HepG2 (cell line): ENCODE results near the gene GATB. TPM values are rescaled to one million over a fixed set of nuclear protein-coding genes. Genes with fewer than 3 reads are reported as not detected.

Experiments
- ATAC-seq: fragments of 200-7000 bp; cut with Tn5 transposase; 3 replicates; pipeline ENCODE4 v1.9.1; 2020; ENCODE audit warnings: mild to moderate bottlenecking, moderate library complexity
- BruUV-seq: library from RNA; stranded (reverse); fragments of 400-500 nt; replicated peaks from 2 replicates; lab custom pipeline; 2021; lab: Mats Ljungman, UMichigan
- CTCF ChIA-PET: fragments of 300-600 bp; formaldehyde crosslinking; extraction: SDS; loops from one replicate; lab custom pipeline; 2021; ENCODE audit warnings: low total read pairs, inconsistent platforms, low intra/inter-chr PET ratio; lab: Yijun Ruan, JAX
- POLR2A ChIA-PET: fragments of 350-600 bp; sonication (Branson Sonifier 250); formaldehyde crosslinking; loops from one replicate; lab custom pipeline; 2020; ENCODE audit warnings: antibody characterized with exemption, inconsistent platforms; lab: Yijun Ruan, JAX
- DNase-seq: peaks from one replicate; pipeline ENCODE4 v3.0.0-alpha.2; 2015; ENCODE audit warnings: low spot score
- FAIRE-seq: peaks from 3 replicates; lab custom pipeline; 2011; peaks lifted over from hg19 to GRCh38; lab: Jason Lieb, UNC
- H2AFZ ChIP-seq: one replicate; pipeline ENCODE4 v1.6.1; 2011; ENCODE audit warnings: low read length, inconsistent platforms
- H3K27ac ChIP-seq: fragments of 300-600 bp; 3 replicates; pipeline ENCODE4 v1.8.0; 2011; ENCODE audit warnings: mixed run types, mild to moderate bottlenecking, mixed read lengths, low read length, inconsistent platforms; ENCODE audit not compliant: insufficient read depth; ENCODE audit errors: extremely low read length
- H3K27me3 ChIP-seq, 2 experiments: fragments of 200-600 bp in 1 of 2; 2 replicates in 1 of 2; 3 replicates in 1 of 2; pipeline versions ENCODE4 v1.6.0 to v1.8.0; 2011; ENCODE audit warnings: low read length in 2 of 2, mild to moderate bottlenecking in 2 of 2, moderate library complexity in 2 of 2, inconsistent platforms in 1 of 2; ENCODE audit not compliant: insufficient read depth in 2 of 2, control insufficient read depth in 1 of 2
- H3K36me3 ChIP-seq, 2 experiments: fragments of 200-600 bp in 1 of 2; replicated peaks in 1 of 2; 2 replicates in 1 of 2; 3 replicates in 1 of 2; pipeline versions ENCODE4 v1.5.1 to v1.8.0; 2011; ENCODE audit warnings: low read length in 2 of 2, inconsistent platforms in 1 of 2; ENCODE audit not compliant: insufficient read depth in 2 of 2, control insufficient read depth in 1 of 2
- H3K4me1 ChIP-seq: 2 replicates; pipeline ENCODE4 v1.5.1; 2012; ENCODE audit warnings: low read length, inconsistent platforms; ENCODE audit not compliant: insufficient read depth
- H3K4me2 ChIP-seq: 2 replicates; pipeline ENCODE4 v1.6.0; 2011; ENCODE audit warnings: low read depth, low read length, inconsistent platforms
- H3K4me3 ChIP-seq, 3 experiments: fragments of 200-600 bp in 1 of 3; sonication (generic), shearing (Covaris generic) in 1 of 3; replicated peaks in 1 of 3; 2 replicates each; pipeline ENCODE4 v1.5.1; 2011 to 2016; ENCODE audit warnings: low read length in 3 of 3, inconsistent platforms in 2 of 3, low read depth in 2 of 3, mild to moderate bottlenecking in 2 of 3, control low read depth in 1 of 3, mixed read lengths in 1 of 3; ENCODE audit not compliant: insufficient read depth in 1 of 3
- H3K79me2 ChIP-seq: one replicate; pipeline ENCODE4 v1.6.1; 2011; ENCODE audit warnings: low read length, inconsistent platforms; ENCODE audit not compliant: insufficient read depth
- H3K9ac ChIP-seq: 2 replicates; pipeline ENCODE4 v1.6.0; 2011; ENCODE audit warnings: mild to moderate bottlenecking, low read depth, low read length, inconsistent platforms; ENCODE audit not compliant: insufficient read depth
- H3K9me3 ChIP-seq: 2 replicates; pipeline ENCODE4 v1.5.1; 2012; ENCODE audit warnings: mild to moderate bottlenecking, low read length
- H4K20me1 ChIP-seq: 2 replicates; pipeline ENCODE4 v1.6.0; 2011; ENCODE audit warnings: inconsistent platforms, mild to moderate bottlenecking, low read length, moderate library complexity; ENCODE audit not compliant: insufficient read depth
- CBX1 ChIP-seq: IDR thresholded peaks from one replicate; pipeline ENCODE4 v1.6.1; 2016; ENCODE audit warnings: antibody characterized with exemption, low read depth
- DR1 ChIP-seq: sonication (generic); formaldehyde crosslinking; IDR thresholded peaks from 2 replicates; pipeline ENCODE4 v1.8.0; 2021; ENCODE audit warnings: mild to moderate bottlenecking, missing genetic modification reagents, inconsistent platforms
- ESRRA ChIP-seq: sonication (generic); formaldehyde crosslinking; IDR thresholded peaks from 2 replicates; pipeline ENCODE4 v1.5.1; 2020; ENCODE audit warnings: mild to moderate bottlenecking, low read depth, missing genetic modification reagents
- KLF11 ChIP-seq: IDR thresholded peaks from 2 replicates; pipeline ENCODE4 v1.6.1; 2016; ENCODE audit warnings: missing compliant biosample characterization
- PHB2 ChIP-seq: fragments of 450-650 bp; IDR thresholded peaks from 2 replicates; pipeline ENCODE4 v1.6.1; 2018; ENCODE audit not compliant: partially characterized antibody
- ZBTB7B ChIP-seq: sonication (generic); formaldehyde crosslinking; IDR thresholded peaks from 2 replicates; pipeline ENCODE4 v1.4.0; 2020; ENCODE audit warnings: missing genetic modification reagents
- ZNF138 ChIP-seq: sonication (generic); formaldehyde crosslinking; IDR thresholded peaks from 2 replicates; pipeline ENCODE4 v1.5.0; 2020; ENCODE audit warnings: mild to moderate bottlenecking, low read depth, missing genetic modification reagents
- ZNF274 ChIP-seq: sonication (generic); formaldehyde crosslinking; IDR thresholded peaks from 2 replicates; pipeline ENCODE4 v1.5.1; 2020; ENCODE audit warnings: mild to moderate bottlenecking, missing genetic modification reagents
- ZNF382 ChIP-seq: sonication (generic); formaldehyde crosslinking; IDR thresholded peaks from 2 replicates; pipeline ENCODE4 v1.5.0; 2020; ENCODE audit warnings: missing genetic modification reagents, mild to moderate bottlenecking, borderline replicate concordance
- ZNF644 ChIP-seq: IDR thresholded peaks from 2 replicates; pipeline ENCODE4 v1.6.1; 2016; ENCODE audit warnings: low read depth
- ZNF788 ChIP-seq: sonication (generic); formaldehyde crosslinking; IDR thresholded peaks from 2 replicates; pipeline ENCODE4 v1.5.0; 2020; ENCODE audit warnings: mild to moderate bottlenecking, missing genetic modification reagents, borderline replicate concordance
- WGBS: methylation state at CpG from one replicate; pipeline ENCODE4 v1.1.6; 2017; ENCODE audit warnings: low lambda C conversion rate; 5-methylcytosine and 5-hydroxymethylcytosine counted together
- in situ Hi-C: cut with HindIII; loops from 2 replicates; pipeline ENCODE4 v1.10.0; 2017; ENCODE audit warnings: low pct_unique_long_range_greater_than_20kb; ENCODE audit not compliant: extremely low pct_ligation_motif_present
- intact Hi-C: fragments of 100-400 bp; cut with micrococcal nuclease; formaldehyde crosslinking; loops from one replicate; pipeline ENCODE4 v1.10.0; 2022; ENCODE audit not compliant: unreplicated experiment
- polyA plus RNA-seq, 8 experiments: library from polyadenylated mRNA; depleted of rRNA in 3 of 8; stranded (reverse) in 7 of 8; unstranded in 1 of 8; fragments of >200 nt; fragmentation: Illumina TruSeq in 4 of 8; extraction: Trizol in 4 of 8; gene quantifications; 2 replicates each; pipeline versions ENCODE4 v1.2.1 to v1.2.3, GENCODE V29; 2011 to 2016; ENCODE audit warnings: low read depth in 4 of 8, missing spikeins in 1 of 8, mixed read lengths in 1 of 8; ENCODE audit not compliant: insufficient read depth in 1 of 8
- total RNA-seq, 5 experiments: library from RNA; depleted of rRNA; stranded (reverse); fragments of >200 nt; fragmentation: Illumina TruSeq; extraction: Trizol; gene quantifications; 2 replicates each; pipeline ENCODE4 v1.2.3, GENCODE V29; 2016; ENCODE audit warnings: low read depth in 1 of 5
- TF ChIP-seq, protein P1 (sequence below): sonication (generic); formaldehyde crosslinking; IDR thresholded peaks from 2 replicates; pipeline ENCODE4 v1.9.0; 2022; ENCODE audit warnings: low read depth, missing genetic modification reagents
- TF ChIP-seq, protein P2 (sequence below): sonication (generic); formaldehyde crosslinking; IDR thresholded peaks from 2 replicates; pipeline ENCODE4 v1.8.1; 2023; ENCODE audit warnings: missing genetic modification reagents, inconsistent platforms, borderline replicate concordance
- TF ChIP-seq, protein P3 (sequence below): sonication (generic); formaldehyde crosslinking; IDR thresholded peaks from 2 replicates; pipeline ENCODE4 v1.4.0; 2020; ENCODE audit warnings: missing genetic modification reagents
- TF ChIP-seq, protein P4 (sequence below): sonication (generic); formaldehyde crosslinking; IDR thresholded peaks from 2 replicates; pipeline ENCODE4 v1.5.1; 2020; ENCODE audit warnings: mild to moderate bottlenecking, missing genetic modification reagents, moderate library complexity

GATB gene
- total and polyA plus RNA-seq, 2 of the 13 experiments (the other 11 are each of a cell fraction or from before 2014, with no cell fraction given), result 32.3 to 32.4 TPM

DNA sequence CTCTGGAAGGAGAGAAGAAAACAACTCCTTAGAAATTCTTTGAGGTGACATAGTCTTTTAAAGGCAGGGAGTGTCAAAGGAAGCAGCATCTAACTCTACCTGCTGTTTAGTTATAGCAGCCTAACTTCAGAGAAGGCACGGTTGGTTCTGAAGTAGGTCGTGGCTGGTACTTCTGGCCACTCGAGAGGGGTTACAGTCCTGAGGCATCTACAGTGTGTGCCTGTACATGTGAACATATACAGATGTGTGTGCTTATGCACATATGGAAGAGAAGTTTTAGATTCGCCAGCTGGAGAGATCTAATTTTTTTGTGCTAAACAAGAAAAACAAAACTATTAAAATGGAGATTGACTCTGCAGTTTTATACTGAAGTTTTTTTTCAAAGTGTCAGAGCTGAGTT lies 52.7 kb downstream of the GATB start:
- peaks cover 6 to 25% of the 10 kb centered on the region in 2 experiments; a peak in 4 of 5 replicates for H3K36me3 ChIP-seq
- TF ChIP-seq ZBTB7B (CRISPR knock-in tag) (no peak), DR1 (CRISPR knock-in tag) (no peak), CBX1 (no peak), ZNF138 (CRISPR knock-in tag) (no peak), ESRRA (CRISPR knock-in tag) (no peak), ZNF644 (no peak), ZNF788 (no peak), ZNF274 (no peak), KLF11 (CRISPR knock-in tag) (no peak), ZNF382 (CRISPR knock-in tag) (no peak), PHB2 (no peak)
- TF ChIP-seq, protein P1, sequence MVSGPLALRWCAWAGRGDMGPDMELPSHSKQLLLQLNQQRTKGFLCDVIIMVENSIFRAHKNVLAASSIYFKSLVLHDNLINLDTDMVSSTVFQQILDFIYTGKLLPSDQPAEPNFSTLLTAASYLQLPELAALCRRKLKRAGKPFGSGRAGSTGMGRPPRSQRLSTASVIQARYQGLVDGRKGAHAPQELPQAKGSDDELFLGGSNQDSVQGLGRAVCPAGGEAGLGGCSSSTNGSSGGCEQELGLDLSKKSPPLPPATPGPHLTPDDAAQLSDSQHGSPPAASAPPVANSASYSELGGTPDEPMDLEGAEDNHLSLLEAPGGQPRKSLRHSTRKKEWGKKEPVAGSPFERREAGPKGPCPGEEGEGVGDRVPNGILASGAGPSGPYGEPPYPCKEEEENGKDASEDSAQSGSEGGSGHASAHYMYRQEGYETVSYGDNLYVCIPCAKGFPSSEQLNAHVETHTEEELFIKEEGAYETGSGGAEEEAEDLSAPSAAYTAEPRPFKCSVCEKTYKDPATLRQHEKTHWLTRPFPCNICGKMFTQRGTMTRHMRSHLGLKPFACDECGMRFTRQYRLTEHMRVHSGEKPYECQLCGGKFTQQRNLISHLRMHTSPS (CRISPR knock-in tag), result no peak
- TF ChIP-seq, protein P2, sequence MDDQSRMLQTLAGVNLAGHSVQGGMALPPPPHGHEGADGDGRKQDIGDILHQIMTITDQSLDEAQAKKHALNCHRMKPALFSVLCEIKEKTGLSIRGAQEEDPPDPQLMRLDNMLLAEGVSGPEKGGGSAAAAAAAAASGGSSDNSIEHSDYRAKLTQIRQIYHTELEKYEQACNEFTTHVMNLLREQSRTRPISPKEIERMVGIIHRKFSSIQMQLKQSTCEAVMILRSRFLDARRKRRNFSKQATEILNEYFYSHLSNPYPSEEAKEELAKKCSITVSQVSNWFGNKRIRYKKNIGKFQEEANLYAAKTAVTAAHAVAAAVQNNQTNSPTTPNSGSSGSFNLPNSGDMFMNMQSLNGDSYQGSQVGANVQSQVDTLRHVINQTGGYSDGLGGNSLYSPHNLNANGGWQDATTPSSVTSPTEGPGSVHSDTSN (CRISPR knock-in tag), result no peak
- TF ChIP-seq, protein P3, sequence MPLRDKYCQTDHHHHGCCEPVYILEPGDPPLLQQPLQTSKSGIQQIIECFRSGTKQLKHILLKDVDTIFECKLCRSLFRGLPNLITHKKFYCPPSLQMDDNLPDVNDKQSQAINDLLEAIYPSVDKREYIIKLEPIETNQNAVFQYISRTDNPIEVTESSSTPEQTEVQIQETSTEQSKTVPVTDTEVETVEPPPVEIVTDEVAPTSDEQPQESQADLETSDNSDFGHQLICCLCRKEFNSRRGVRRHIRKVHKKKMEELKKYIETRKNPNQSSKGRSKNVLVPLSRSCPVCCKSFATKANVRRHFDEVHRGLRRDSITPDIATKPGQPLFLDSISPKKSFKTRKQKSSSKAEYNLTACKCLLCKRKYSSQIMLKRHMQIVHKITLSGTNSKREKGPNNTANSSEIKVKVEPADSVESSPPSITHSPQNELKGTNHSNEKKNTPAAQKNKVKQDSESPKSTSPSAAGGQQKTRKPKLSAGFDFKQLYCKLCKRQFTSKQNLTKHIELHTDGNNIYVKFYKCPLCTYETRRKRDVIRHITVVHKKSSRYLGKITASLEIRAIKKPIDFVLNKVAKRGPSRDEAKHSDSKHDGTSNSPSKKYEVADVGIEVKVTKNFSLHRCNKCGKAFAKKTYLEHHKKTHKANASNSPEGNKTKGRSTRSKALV, result no peak
- TF ChIP-seq, protein P4, sequence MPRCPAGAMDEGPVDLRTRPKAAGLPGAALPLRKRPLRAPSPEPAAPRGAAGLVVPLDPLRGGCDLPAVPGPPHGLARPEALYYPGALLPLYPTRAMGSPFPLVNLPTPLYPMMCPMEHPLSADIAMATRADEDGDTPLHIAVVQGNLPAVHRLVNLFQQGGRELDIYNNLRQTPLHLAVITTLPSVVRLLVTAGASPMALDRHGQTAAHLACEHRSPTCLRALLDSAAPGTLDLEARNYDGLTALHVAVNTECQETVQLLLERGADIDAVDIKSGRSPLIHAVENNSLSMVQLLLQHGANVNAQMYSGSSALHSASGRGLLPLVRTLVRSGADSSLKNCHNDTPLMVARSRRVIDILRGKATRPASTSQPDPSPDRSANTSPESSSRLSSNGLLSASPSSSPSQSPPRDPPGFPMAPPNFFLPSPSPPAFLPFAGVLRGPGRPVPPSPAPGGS (CRISPR knock-in tag), result no peak

More for the DNA sequence above, 52.7 kb downstream of the GATB start:
- 88% methylated on average over 4 of the region's 4 CpGs for WGBS
- H3K9me3 ChIP-seq, result no peaks in the 10 kb centered on the region
- ChIA-PET CTCF (no interaction called here), POLR2A (no interaction called here)
- no peak overlapping the region for H3K27ac ChIP-seq
- H3K4me3 ChIP-seq, result no peak overlapping the region
- BruUV-seq, result no TSS peak
- no peaks in the 10 kb centered on the region for H3K79me2 ChIP-seq
- FAIRE-seq (no peak), DNase-seq (no peak), ATAC-seq (no peak)
- no peak overlapping the region for H2AFZ ChIP-seq
- intact Hi-C loops, result no loop called here
- no peaks in the 10 kb centered on the region for H4K20me1 ChIP-seq
- H3K4me1 ChIP-seq, result no peaks in the 10 kb centered on the region
- H3K9ac ChIP-seq, result no peak overlapping the region
- no peaks in the 10 kb centered on the region for H3K27me3 ChIP-seq
- in situ Hi-C loops, result no loop called here
- H3K4me2 ChIP-seq, result no peak overlapping the region
